ENCODE results near the gene THAP4.
A peak's percentile ranks its signal among the peaks of the same experiment; 100 is the strongest.

THAP4 gene

DNA sequence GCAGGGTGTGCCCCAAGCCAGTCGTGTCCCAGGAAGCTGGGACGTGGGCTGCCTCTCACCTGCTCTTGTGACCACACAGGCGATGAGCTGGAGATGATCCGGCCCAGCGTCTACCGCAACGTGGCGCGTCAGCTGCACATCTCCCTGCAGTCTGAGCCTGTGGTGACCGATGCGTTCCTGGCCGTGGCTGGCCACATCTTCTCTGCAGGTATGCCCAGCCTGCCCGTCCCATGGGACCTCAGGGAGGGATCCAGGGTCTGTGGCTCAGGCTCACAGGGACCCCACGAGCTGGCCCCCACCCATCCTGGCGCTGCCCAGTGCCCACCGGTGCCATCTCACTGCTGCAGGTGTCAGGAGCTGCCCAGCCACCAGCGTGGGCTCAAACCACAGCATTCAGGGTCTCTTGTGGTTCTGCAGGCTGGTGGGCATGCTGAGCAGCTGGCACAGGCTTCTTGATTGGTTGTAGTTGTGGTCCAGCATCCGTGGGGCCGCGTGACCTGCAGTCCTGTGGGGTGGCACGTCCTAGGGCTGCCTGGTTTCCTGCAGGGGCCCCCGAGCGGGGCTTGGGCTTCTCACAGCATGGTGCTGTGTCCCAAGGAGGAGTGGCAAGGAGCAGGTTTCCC lies 74.6 kb downstream of the THAP4 start:
- DNase-seq: no peak

DNA sequence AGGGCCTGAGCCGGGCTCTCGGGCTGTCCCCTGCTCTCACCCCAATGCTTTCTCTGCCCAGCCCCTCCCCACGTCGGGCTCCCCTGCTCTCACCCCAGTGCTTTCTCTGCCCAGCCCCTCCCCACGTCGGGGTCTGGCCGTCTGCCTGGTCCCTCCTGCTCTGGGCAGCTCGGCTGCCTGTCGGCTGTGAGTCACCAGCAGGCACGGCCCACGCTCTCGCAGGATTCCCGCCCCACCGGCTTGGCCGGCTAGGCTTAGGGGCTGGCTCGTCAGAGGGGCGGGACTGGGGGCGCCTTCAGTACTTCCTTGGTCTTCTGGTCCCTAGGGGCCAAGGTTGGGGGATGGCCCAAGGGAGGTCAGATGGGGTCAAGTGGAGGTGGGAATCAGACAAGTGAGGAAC lies 75.1 kb downstream of the THAP4 start:
- peak; percentile 87 for DNase-seq

DNA sequence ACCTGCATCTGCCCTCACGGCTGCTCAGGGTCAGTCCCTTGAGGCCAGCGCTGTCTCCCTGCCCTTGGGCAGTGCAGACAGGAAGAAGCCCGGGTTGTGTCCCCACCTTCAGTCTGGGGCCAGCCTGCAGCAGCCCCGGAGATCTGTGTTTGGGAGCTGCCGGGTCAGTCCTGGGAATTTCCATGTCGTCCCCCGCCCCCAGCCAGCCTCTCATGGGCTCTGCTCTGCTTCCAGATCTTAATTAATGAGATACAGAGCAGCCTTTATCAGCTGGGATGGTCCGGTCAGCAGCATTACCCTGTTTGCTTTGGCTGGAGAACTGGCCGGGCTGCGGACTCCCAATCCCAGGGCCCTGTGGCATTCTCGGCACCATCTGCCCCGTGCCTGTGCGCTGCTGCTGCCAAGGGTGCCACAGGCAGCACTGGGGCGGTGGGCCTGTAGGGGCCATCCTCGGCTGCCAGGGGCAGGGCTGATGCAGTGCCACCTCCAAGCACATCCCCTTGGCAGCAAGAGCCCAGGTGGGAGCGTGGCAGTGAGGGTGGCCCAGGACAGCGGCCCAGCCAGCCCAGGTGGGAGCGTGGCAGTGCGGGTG lies 76.0 kb downstream of the THAP4 start:
- DNase-seq: no peak

DNA sequence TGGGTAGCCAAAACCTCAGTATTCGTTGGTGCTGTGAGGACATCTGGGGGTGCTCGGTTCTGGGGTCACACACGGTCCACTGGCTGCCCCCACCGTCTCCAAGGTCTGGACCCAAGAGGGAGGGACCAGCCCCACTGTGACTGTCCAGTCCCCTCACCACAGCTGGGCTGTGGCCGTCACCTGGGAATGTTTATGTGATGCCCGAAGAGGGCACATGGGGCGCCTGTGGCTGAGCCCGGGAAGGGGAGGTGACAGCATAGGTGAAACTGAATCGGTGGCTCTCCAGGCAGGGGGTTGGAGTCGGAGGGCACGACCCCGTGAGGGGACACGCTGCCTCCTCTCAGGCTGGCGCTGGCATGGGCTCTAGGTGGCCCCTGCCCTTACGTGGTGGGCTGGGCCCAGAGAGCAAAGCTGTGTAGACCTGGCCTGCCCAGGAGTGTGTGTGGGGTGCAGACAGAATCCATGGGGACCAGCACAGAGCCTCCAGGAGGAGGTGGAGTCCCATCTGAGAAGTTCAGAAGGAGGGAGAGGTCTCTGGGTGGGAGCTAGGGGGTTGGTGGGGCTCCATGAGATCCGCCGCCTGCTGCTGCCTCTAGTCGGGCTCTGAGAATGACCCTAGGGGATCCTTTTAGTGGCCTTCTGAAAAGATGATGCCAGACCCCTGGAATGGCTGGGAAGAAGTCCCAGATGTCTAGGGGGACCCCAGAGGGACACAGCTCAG lies 76.6 kb downstream of the THAP4 start:
- DNase-seq: no peak

DNA sequence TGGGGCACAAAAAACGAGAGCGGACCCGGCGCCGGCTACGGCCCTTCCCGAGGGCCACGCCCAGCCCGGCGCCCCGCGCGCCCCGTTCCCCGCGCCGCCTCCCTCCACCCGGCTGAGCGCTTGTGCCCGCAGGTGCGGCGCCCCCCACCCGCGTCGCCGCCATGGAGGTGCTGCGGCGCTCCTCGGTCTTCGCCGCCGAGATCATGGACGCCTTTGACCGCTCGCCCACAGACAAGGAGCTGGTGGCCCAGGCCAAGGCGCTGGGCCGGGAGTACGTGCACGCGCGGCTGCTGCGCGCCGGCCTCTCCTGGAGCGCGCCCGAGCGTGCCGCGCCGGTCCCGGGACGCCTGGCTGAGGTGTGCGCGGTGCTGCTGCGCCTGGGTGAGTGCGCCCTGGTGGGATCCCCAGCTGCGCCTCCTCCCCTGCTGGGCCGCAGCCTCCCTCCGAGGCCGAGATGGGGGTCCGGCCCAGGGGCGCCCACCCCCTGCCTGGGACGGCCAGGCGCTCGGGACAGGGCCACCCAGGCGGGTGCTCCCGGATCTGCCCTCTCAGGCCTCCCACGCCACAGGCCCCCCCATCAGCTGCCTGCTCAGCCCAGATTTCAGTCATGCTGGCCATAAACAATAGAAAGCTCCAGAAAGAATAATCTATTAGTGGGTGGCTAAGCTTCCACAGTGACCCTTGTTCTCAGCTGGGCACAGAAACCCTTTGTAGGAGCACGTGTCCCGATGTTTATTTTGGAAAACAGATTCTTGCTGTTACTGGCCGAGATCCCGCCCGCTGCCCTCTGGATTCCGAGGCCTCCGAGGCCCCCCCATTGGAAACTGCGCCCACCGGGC lies 77.4 kb downstream of the THAP4 start:
- no peak for DNase-seq

DNA sequence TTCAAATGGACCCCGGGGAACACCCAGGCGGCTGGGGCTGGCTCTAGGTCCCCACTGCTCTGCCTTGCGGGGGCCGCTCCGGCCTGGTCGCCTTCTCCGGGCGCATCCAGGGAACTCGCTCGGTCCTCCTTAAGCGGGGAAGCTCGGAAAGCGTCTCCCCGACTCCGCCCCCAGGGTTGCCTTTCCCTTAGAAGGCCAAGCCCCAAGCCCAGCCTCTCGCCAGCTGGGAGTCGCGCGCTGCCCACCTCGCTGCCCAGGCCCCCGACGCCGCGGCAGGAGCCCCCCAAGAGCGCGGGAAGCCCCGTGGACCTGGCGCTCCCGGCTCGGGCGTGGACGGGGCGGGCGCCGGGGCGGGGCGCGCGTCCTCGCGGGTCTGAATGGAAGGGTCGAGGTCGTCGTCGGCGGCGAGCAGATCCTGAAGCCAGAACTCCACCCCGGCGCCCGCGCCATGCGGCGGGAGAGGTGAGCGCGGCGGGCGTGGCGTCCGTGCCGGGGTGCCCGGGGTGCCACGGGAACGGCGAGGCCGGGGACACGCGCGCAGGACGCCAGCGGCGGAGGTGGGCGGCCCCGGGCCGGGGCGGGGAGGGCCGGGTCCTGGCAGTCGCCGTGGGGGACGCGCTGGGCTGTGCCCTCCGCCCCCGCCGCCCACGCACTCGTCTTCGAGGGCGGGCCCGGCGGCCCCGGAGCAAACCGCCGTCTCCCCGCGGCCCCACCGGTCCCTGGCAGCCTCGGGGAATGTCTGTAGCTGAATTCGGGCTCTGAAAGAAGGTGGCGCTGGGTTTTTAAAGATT lies 78.2 kb downstream of the THAP4 start, which contains the start of gene BOK:
Gene BOK (plus strand): TSS at position 214 of the 791 bp plus-strand sequence. CDS start 739 bp downstream, outside the sequence.
- DNase-seq: peak; percentile 86

DNA sequence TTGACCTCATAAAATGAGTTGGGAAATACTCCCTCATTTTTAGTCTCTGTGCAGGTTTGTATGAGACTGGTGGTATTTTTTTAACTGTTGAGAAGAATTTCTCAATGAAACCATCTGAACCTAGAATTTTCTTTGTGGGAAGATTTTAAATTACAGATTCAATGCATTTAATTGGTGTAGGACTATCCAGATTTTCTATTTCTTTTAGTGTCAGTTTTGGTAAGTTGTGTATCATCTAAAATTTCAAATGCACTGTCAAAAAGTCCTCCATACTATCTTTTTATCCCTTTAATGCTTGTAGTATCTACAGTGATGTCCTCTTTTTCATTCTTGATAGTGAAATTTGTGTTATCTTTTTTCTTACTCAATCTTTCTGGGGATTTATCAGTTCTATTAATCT lies 80.2 kb downstream of the THAP4 start:
- DNase-seq: no peak

DNA sequence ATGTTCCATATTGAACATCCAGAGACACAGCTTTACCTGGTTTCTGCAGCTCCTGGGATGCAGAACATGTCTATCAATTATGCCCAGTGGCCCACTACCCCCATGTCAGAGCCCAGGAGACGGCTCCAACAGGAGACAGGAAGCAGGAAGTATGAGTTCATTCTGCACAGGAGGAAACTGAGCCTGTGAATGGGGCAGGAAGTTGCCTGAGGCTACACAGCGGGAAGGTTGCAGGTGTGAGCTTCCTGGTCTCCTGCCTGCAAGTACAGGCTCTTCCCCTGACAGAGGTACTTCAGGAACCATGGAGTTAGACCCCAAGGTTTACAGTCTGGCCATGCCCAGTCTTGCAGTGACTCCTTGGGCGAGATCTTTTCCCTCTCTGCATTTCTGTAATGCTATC lies 81.2 kb downstream of the THAP4 start:
- DNase-seq: no peak

DNA sequence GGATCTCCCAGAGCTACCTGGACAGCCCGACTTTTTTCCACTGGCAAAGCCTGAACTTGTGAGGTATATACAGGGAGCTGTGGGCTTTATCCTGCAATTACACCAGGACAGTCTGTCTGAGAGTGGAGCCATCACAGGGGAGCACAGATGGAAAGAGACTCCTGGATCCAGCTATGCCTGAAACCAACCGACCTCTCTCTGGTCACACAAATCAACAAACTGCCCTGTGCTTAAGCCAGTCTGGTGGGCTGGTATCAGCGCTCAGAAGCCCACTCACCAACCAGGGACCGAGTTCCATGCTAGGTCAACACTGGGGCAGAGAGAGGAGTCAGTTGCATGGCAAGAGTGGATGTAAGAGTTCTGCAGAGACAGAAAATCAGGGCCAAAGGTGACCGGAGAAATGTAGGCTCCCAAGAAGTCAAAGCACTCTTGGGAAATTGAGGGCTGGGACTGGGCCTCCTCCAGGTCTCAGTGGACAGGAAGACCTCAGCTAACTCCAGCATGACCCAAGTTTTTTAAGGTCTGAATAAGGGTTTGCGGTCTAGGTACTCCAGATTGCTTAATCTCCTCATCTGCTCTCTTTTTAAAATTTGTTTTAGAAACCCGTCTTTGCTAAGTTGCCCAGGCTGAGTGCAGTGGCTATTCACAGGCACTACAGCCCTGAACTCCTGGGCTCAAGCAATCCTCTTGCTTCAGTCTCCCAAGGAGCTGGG lies 82.2 kb downstream of the THAP4 start:
- no peak for DNase-seq

DNA sequence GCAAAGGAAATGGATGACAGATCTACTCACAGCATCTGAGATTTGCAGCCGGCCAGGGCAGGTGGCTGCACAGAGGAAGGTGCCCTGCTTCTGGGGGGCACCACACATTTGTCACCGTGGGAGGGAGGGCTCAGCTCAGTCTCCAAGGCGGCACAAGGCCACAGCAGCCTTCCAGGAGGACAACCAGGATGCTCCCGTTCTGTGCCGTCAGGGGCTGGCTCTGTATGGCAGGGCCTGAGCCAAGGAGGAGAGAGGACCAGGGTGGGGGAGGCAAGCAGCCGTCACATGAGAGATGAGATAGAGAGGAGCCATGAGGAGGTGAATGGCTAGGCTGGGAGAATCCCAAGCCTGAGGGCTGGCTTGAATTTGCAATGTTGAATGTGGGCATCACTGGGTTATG lies 83.0 kb downstream of the THAP4 start:
- no peak for DNase-seq

DNA sequence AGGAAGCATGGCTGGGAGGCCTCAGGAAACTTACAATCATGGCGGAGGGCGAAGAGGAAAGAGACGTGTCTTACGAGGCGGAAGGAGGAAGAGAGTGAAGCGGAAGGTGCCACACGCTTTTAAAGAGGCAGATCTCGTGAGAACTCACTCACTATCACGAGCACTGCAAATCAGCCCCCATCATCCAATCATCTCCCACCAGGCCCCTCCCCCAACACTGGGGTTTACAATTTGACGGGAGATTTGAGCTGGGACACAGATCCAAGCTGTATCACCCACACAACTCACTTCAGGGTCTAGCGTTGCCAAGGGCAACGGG lies 83.5 kb downstream of the THAP4 start:
- DNase-seq: no peak

DNA sequence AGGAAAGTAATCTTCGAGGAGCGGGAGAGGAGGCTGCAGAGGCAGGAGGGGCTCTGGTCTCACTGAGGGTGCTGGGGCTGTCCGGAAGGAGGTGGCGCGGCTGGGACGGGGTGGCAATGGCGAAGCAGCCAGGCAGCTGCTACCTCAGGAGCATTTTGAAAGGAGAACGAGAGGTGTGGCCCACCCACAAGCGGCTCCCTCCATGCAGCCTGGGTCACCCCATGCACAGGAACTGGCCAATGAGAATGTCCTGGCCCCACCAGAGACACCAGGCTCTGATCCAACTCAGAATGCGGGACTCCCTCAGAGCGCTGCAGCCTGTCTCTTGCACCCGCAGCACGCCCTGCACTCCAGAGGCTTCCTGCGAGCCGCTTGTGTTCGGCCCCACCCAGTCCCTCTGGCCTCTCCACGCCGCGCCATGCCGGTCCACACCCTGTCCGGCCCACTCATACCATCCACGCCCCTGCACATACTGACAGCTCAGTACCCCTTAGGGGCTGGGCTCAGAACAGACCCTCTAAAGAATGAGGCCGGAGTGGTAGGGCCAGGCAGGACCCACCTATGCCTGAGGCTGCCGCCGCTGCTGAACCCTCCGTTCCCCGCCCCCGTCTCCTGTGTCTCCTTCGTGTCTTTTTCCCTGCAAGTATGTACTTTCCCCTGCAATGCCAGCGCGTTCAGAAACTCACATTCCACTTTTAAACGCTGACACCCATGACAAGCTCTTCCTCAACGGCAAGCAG lies 84.8 kb downstream of the THAP4 start:
- DNase-seq: no peak

DNA sequence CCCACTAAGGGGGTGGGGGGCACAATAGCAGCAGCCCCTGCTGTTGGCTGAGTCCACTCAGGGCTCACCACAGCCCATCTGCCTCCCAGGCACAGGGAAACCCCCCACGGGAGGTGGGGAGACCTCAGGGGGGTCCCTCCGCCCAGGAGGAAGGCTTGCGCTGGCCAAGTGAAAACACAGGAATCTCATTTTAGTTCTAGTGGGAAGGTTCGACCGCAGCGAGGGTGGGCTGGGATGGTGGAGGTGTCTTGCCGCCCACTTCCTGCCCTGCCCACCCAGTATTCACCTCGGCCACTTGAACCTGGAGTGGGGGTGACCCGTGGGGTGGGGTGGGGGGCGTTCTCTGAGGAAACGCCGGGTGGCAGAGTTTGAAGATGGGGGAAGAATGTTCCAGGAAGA lies 85.4 kb downstream of the THAP4 start:
- no peak for DNase-seq

DNA sequence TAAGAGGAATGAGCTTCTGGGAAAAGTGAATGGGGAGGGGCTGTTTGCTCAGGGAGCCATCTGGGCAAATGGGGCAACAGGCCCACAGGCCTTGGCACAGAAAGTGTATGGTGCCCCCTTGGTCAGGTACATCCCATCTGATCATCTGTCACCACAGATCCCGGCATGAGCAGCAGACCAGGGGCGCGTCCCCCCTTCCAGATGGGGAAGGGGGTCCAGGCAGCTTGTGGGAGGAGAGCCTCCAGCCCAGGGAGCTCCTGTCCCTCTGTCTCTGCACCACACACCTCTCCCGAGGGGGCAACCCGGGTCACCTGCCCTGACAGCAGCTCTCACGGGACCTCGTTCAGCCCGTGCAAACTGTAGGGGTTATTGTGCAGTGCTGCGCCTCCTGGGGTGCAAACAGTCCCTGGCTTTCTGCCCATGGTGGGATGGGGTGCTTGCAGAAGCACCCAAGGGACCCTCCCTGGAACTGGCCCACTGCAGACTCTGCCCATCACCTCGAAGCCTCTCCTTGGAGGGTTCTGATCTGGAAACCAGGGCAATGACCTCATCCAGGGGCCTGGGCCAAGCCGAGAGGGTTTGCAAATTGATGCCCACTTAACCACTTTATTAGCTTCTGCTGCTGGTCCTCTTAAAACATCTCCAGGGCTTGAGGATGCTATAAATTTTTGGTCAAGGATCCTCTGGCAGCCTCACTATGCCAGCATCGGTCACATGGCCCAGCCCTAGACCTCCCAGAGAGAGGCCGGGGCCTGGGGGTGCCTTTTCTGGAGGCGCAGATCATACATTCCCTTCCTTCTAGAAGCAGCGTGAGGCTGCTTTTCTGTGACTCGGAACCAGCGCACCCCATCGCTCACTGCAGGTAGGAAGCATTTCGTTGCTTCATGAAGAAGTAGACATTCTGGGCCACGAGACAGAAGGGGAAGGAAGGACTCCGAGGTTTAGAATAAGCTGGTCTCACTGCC lies 86.1 kb downstream of the THAP4 start:
- no peak for DNase-seq

DNA sequence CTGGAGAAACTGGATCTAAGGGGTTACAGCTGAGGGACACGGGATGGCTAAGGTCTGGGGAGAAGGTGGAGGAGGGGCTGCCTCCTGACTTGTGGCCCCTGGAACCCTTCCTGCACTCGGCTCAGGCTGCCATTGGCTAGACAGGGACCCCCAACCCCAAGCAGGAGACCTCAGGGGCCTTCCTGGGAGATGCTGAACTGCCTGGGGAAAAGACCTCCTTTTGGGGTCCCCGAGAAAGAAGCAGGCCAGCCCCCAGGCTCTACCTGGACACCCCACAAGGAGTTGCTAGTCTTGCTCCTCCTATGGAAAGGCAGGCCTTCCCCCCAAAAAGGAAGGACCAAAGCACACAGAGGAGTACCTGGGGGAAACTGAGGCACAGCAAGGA lies 88.5 kb downstream of the THAP4 start:
- DNase-seq: no peak

DNA sequence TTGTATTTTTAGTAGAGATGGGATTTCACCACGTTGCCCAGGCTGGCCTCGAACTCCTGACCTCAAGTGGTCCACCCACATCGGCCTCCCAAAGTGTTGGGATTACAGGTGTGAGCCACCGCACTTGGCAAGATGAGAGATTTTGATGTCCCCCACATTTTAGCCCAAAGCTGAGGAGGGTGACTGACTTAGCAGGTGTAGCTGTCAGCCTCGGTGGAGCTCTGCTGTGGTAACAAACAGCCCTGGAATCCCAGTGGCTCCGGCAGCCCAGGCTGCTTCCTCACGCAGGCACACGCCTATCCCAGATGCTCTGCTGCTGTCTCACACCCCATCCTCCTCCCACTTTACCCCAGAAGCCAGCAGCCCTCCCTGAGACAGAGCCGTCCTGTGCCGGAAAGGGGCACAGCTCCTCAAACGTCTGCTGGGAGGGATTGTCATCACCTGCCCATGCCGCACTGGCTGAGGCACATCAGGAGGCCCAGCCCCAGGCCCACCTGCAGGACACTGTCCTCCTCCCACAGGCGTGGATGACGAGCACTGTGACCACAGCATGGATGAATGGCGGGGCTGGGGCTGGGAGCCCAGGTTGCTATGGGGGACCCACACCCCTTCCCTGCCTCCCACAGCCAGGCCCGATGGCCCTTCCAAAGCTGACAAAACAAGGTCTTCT lies 89.0 kb downstream of the THAP4 start:
- DNase-seq: no peak

DNA sequence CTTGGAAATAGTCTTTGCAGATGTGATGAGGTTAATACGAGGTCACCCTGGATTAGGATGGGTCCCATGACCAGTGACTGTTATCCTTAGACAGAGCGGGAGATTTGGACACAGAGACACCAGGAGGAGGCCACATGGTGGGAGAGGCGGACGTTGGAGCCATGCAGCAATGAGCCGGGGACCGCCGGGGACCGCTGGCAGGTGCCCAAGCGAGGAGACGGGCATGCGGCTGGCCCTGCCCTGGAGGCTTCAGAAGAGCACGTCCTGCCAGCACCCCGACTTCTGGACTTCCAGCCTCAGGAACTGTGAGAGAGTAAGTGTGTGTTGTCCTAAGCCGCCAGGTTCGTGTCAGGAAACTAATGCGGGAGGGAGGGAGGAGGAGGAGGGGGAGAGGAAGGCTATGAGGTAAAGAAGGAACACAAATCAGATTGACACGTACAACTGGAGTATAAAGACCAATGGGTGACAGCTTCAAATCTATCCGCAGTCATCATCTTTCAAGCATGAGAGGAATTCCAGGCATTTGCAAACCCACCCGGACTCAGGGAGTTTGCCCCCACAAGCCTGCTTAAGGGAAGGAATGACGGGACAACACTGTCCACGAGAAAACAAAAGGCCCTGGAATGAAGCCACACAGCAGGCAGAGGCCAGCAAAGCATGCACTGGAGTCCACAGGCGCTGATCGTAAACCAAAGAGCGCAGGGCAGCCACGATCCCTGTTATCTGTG lies 90.0 kb downstream of the THAP4 start:
- DNase-seq: peak; percentile 79

DNA sequence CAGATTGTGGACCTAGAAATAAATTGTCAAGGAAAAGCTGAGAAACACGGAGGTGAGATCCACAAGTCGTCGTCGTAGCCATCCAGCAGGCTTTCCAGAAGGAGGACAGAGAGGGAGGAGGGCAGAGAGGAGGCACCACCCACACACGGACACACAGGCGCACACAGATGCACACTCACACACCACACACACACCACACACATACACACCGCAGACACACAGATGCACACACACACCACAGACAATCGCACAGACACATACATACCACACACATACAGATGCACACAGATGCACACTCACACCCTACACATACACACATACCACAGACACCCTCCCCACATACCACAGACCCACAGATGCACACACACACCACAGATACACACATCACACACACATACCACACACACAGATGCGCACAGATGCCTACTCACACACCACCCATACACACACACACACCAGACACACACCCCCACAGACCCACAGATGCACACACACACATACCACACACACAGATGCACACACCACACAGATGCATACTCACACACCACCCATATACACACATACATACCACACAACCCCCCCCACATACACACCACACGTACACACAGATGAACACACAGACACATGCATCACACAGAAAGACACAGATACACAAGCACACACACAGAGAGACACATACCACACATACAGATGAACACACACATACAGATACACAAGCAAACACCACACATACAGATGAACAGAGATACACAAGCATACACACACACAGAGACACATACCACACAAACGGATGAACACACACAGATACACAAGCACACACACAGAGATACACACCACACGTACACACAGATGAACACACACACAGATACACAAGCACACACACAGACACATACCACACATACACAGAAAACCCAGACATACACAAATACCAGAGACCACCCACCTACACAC lies 91.2 kb downstream of the THAP4 start:
- no peak for DNase-seq

Measured in right hindlimb (tissue), 1 donor.